Transverse colon (tissue), 4 donors: ENCODE data around the gene IGLL5. TPM values are rescaled to one million over a fixed set of nuclear protein-coding genes. Genes with fewer than 3 reads are reported as not detected.

Source experiments
- DNase-seq: peaks from one replicate; pipeline ENCODE4 v3.0.0-alpha.2; 2019
- H3K27ac ChIP-seq, 4 donors: fragments of 200-600 bp; sonication (generic); 2 replicates each; pipeline ENCODE4 v1.5.1; 2016 to 2018; ENCODE audit warnings: inconsistent platforms in 4 of 4
- H3K27me3 ChIP-seq: fragments of 200-600 bp; sonication (generic); 2 replicates; pipeline ENCODE4 v1.5.1; 2017; ENCODE audit warnings: inconsistent platforms
- H3K36me3 ChIP-seq, 4 donors: fragments of 200-600 bp; sonication (generic); 2 replicates each; pipeline ENCODE4 v1.5.1; 2017 to 2019; ENCODE audit warnings: inconsistent platforms in 4 of 4
- H3K4me1 ChIP-seq, 4 donors: fragments of 200-600 bp; sonication (generic); 2 replicates each; pipeline ENCODE4 v1.5.1; 2017 to 2020; ENCODE audit warnings: inconsistent platforms in 4 of 4
- H3K4me3 ChIP-seq, 4 donors: fragments of 200-600 bp; sonication (generic); 1 replicate in 1 of 4; 2 replicates in 3 of 4; pipeline versions ENCODE4 v1.5.1 to v1.6.1; 2017 to 2019; ENCODE audit warnings: inconsistent platforms in 4 of 4
- H3K9me3 ChIP-seq, 2 donors: fragments of 200-600 bp; sonication (generic); 2 replicates each; pipeline ENCODE4 v1.5.1; 2017 to 2019; ENCODE audit warnings: inconsistent platforms in 2 of 2
- EP300 ChIP-seq: sonication (generic); formaldehyde crosslinking; IDR thresholded peaks from one replicate; pipeline ENCODE4 v1.6.1; 2017; ENCODE audit warnings: antibody characterized with exemption, low read depth
- POLR2A ChIP-seq: fragments of 450-650 bp; IDR thresholded peaks from one replicate; pipeline ENCODE4 v1.6.1; 2016; ENCODE audit warnings: antibody characterized with exemption, mild to moderate bottlenecking, moderate library complexity
- POLR2AphosphoS5 ChIP-seq, 3 donors: sonication (generic); formaldehyde crosslinking; IDR thresholded peaks; one replicate each; pipeline ENCODE4 v1.6.1; 2016; ENCODE audit warnings: antibody characterized with exemption in 3 of 3
- WGBS, 2 donors: methylation state at CpG; one replicate each; pipeline ENCODE4 v1.1.5; 2018; ENCODE audit warnings: low coverage in 1 of 2; 5-methylcytosine and 5-hydroxymethylcytosine counted together
- in situ Hi-C, 4 donors: fragments of 200-750 bp; cut with MboI; loops; one replicate each; pipeline versions ENCODE4 v1.15.0 to v1.15.1; 2017; ENCODE audit warnings: low sequenced_read_pairs in 3 of 4, low pct_ligation_motif_present in 1 of 4, low pct_unique_long_range_greater_than_20kb in 1 of 4
- intact Hi-C: fragments of 100-400 bp; cut with DNase I; formaldehyde crosslinking; loops from one replicate; pipeline ENCODE4 v1.15.1; 2023; ENCODE audit warnings: low total_unique reads
- total RNA-seq, 4 donors: library from RNA; depleted of rRNA; stranded (reverse); fragments of >200 nt; gene quantifications; one replicate each; pipeline ENCODE4 v1.1.0, GENCODE V29; 2016
- TF ChIP-seq, protein P1 (sequence below), 5 experiments: fragments of 200-600 bp in 3 of 5; fragments of 450-650 bp in 2 of 5; sonication (generic) in 3 of 5; IDR thresholded peaks; 1 replicate in 2 of 5; 2 replicates in 3 of 5; pipeline ENCODE4 v1.5.1; 2016 to 2017; ENCODE audit warnings: antibody characterized with exemption in 5 of 5, inconsistent platforms in 3 of 5, mild to moderate bottlenecking in 2 of 5, moderate library complexity in 1 of 5

IGLL5 gene
- total RNA-seq, 4 donors from 2014 or later: 14.9 to 104 (median 33.8) TPM; not detected in 1

DNA sequence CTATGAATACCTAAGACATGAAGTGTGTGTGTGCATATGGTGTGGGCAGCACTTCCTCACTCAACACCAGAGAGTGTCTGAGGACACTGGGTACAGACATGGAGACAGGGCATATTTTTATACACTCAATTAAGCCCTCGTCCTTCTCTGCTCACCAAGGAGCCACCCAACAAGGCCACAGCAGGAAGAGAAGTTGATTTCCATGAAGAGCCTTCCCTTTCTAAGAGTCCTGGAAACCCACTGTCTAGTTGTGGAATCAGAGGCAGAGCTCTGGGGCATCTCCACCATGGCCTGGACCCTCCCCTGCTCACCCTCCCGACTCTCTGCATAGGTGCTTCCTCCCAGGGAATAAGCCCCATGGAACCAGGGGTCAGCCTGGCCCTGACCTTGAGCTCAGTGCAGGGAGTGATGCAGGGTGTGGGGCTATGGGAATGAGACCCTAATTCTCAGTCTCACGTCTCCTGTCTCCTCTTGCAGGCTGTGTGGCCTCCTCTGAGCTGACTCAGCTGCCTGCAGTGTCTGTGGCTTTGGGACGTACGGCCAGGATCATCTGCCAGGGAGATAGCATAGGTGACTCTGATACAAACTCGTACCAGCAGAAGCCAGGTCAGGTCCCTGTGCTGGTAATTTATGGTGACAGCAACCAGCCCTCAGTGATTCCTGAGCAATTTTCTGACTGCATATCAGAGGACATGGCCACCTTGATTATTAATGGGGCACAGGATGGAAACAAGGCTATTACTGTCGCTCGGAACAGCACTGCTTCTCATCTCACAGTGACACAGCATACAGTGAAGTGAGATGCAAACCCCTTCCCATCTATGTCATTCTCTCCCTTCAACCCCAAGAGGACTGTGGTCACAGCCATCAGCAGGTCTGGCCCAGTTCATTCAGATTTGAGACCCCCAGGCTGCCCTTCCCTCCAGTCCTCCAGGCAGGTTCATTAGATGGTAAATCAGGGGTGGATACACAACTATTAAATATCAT is 14.6 kb upstream of the IGLL5 start:
- 83% methylated on average over 8 of the region's 8 CpGs; no CpG with 5 or more reads in 1 of the 2 donors for WGBS, 2 donors
- H3K4me1 ChIP-seq: no peaks in the 10 kb centered on the region
- no peak overlapping the region for H3K4me3 ChIP-seq
- peaks cover 0 to 4% of the 10 kb centered on the region in 2 donors for H3K9me3 ChIP-seq
- H3K27ac ChIP-seq: no peak overlapping the region
- in situ Hi-C loops: no loop called here
- intact Hi-C loops: no loop called here
- H3K36me3 ChIP-seq: no peaks in the 10 kb centered on the region
- TF ChIP-seq POLR2A (no peak), EP300 (no peak), POLR2AphosphoS5 (IDR thresholded peaks at IDR 0.05) (no peak)
- TF ChIP-seq, protein P1, sequence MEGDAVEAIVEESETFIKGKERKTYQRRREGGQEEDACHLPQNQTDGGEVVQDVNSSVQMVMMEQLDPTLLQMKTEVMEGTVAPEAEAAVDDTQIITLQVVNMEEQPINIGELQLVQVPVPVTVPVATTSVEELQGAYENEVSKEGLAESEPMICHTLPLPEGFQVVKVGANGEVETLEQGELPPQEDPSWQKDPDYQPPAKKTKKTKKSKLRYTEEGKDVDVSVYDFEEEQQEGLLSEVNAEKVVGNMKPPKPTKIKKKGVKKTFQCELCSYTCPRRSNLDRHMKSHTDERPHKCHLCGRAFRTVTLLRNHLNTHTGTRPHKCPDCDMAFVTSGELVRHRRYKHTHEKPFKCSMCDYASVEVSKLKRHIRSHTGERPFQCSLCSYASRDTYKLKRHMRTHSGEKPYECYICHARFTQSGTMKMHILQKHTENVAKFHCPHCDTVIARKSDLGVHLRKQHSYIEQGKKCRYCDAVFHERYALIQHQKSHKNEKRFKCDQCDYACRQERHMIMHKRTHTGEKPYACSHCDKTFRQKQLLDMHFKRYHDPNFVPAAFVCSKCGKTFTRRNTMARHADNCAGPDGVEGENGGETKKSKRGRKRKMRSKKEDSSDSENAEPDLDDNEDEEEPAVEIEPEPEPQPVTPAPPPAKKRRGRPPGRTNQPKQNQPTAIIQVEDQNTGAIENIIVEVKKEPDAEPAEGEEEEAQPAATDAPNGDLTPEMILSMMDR (IDR thresholded peaks at IDR 0.05): no peak
- DNase-seq: no peak
- H3K27me3 ChIP-seq: no peaks in the 10 kb centered on the region

DNA sequence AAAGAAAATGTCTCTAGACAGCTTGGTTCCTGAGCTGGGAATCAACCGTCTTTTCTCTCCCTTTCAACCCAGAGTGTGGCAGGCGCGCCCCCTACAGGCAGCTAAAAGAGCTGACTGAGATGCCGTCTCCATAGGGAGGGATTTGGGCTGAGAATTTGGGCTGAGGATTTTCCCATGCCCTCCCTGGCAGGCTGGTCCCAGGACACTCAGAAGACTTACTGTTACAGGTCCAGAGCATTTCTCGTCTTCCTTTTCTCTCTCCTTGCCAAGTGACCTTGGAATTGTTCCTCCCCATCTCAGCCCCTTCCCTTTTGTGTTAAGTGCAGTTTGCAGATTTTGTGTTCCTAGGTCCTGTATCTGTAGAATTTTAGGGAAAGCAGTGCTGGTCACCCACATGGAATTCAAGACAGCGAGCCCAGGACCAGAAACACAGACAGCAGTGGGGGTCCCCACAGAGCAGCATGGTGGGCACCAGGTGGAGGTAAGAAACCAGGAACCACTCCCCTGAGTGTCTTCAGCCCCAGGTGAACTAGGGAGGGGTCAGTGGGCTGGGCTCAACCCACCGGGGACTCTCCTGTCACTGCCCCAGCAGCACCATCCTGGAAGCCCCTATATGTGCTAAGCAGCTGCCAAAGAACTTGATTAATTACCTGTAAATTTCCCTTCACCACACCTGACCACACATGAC is 9.9 kb upstream of the IGLL5 start:
- Histone ChIP-seq H3K27ac (no peak overlapping the region), H3K4me3 (no peak overlapping the region), H3K4me1 (no peaks in the 10 kb centered on the region), H3K36me3 (no peaks in the 10 kb centered on the region), H3K27me3 (no peaks in the 10 kb centered on the region), H3K9me3 (peaks cover 0 to 4% of the 10 kb centered on the region in 2 donors)
- DNase-seq: peak; percentile 76
- in situ Hi-C loops: loop anchor here in 1 of 4 donors (25.0 kb wide), 1 partner anchor 115 kb away; no protein-coding TSS in a partner anchor
- intact Hi-C loops: no loop called here
- 16 to 20% methylated on average over 1 to 7 of the region's 7 CpGs for WGBS, 2 donors
- no peak for TF ChIP-seq EP300
- TF ChIP-seq, protein P1 (IDR thresholded peaks at IDR 0.05): peak; percentile 64 to 76 (median 70)
- no peak for TF ChIP-seq POLR2A

DNA sequence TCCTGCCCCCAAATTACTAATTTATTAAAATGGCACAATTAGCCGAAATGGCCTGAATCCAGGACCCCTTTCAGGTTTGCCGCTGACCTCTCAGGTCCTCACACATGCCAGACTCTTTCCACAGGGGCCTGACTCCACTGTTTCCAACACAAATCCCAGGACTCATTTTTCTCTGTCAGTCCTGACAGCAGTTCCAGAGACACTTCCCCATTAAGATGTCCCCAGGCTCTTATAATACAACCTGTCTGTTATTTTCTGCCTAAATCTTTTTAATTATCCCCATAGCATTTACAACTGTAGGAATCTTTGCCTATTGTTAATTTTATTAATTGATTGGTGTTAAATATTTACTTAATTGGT is 9.4 kb upstream of the IGLL5 start:
- H3K4me3 ChIP-seq: no peak overlapping the region
- TF ChIP-seq EP300: no peak
- TF ChIP-seq, protein P1 (IDR thresholded peaks at IDR 0.05): no peak
- TF ChIP-seq POLR2AphosphoS5 (IDR thresholded peaks at IDR 0.05): no peak
- no peak for TF ChIP-seq POLR2A
- in situ Hi-C loops (loop anchor here in 1 of 4 donors (25.0 kb wide), 1 partner anchor 116 kb away; no protein-coding TSS in a partner anchor), intact Hi-C loops (no loop called here)
- H3K4me1 ChIP-seq: no peaks in the 10 kb centered on the region
- no peak for DNase-seq
- no peak overlapping the region for H3K27ac ChIP-seq
- WGBS, 2 donors: 63% methylated on average over 2 of the region's 2 CpGs; no CpG with 5 or more reads in 1 of the 2 donors
- H3K27me3 ChIP-seq: no peaks in the 10 kb centered on the region
- H3K36me3 ChIP-seq: no peaks in the 10 kb centered on the region
- peaks cover 0 to 4% of the 10 kb centered on the region in 2 donors for H3K9me3 ChIP-seq
